Measurements from ENCODE around the gene WDR86. TPM values are rescaled to one million over a fixed set of nuclear protein-coding genes. Genes with fewer than 3 reads are reported as not detected.
A peak's percentile ranks its signal among the peaks of the same experiment; 100 is the strongest.

Gene WDR86
- total RNA-seq, 1 donor from 2014 or later = 70.5 TPM

DNA sequence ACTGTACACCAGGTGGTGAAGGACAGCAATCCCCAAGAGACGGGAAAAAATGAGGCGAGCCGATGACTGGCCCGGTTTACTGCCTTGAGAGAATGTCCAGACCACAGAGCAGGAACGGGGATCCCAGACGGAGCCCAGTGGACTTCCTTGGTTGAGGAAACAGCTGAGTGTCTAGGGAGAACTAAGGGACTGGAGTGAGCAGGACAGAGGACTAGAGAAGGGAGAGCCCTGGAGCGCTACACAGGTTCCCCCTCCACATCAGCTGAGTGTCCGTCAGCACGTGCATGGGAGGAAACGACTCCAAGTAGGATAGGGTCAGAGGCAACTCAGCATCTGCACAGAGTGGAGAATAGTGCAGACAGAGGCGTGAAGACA lies 7.1 kb upstream of the WDR86 start:
- TF ChIP-seq, protein P1, sequence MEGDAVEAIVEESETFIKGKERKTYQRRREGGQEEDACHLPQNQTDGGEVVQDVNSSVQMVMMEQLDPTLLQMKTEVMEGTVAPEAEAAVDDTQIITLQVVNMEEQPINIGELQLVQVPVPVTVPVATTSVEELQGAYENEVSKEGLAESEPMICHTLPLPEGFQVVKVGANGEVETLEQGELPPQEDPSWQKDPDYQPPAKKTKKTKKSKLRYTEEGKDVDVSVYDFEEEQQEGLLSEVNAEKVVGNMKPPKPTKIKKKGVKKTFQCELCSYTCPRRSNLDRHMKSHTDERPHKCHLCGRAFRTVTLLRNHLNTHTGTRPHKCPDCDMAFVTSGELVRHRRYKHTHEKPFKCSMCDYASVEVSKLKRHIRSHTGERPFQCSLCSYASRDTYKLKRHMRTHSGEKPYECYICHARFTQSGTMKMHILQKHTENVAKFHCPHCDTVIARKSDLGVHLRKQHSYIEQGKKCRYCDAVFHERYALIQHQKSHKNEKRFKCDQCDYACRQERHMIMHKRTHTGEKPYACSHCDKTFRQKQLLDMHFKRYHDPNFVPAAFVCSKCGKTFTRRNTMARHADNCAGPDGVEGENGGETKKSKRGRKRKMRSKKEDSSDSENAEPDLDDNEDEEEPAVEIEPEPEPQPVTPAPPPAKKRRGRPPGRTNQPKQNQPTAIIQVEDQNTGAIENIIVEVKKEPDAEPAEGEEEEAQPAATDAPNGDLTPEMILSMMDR (IDR thresholded peaks at IDR 0.05; ENCODE audit: partially characterized antibody, unreplicated experiment) = no peak
- no peak overlapping the region for H3K4me3 Mint-ChIP-seq (ENCODE audit: unreplicated experiment)

GRCh38 chr7:151416112-151416940 lies 6.5 kb upstream of the WDR86 start:
- Mint-ChIP-seq H3K36me3 (ENCODE audit: unreplicated experiment) (no peaks in the 10 kb centered on the region), H3K27ac (ENCODE audit: unreplicated experiment) (peak overlapping the region; percentile 3), H3K27me3 (ENCODE audit: unreplicated experiment) (peaks cover 11% of the 10 kb centered on the region), H3K4me1 (ENCODE audit: low read depth, unreplicated experiment) (no peaks in the 10 kb centered on the region), H3K9me3 (ENCODE audit: unreplicated experiment) (peaks cover 3% of the 10 kb centered on the region), H3K4me3 (ENCODE audit: unreplicated experiment) (no peak overlapping the region)
- TF ChIP-seq, protein P1 (IDR thresholded peaks at IDR 0.05; ENCODE audit: partially characterized antibody, unreplicated experiment) = no peak
- no peak for DNase-seq

More for the DNA sequence above, 7.1 kb upstream of the WDR86 start:
- no peak for DNase-seq
- H3K4me1 Mint-ChIP-seq (ENCODE audit: low read depth, unreplicated experiment) = no peaks in the 10 kb centered on the region
- peaks cover 7% of the 10 kb centered on the region for H3K27me3 Mint-ChIP-seq (ENCODE audit: unreplicated experiment)
- peaks cover 3% of the 10 kb centered on the region for H3K9me3 Mint-ChIP-seq (ENCODE audit: unreplicated experiment)
- peaks cover 4% of the 10 kb centered on the region for H3K36me3 Mint-ChIP-seq (ENCODE audit: unreplicated experiment)
- no peak overlapping the region for H3K27ac Mint-ChIP-seq (ENCODE audit: unreplicated experiment)

DNA sequence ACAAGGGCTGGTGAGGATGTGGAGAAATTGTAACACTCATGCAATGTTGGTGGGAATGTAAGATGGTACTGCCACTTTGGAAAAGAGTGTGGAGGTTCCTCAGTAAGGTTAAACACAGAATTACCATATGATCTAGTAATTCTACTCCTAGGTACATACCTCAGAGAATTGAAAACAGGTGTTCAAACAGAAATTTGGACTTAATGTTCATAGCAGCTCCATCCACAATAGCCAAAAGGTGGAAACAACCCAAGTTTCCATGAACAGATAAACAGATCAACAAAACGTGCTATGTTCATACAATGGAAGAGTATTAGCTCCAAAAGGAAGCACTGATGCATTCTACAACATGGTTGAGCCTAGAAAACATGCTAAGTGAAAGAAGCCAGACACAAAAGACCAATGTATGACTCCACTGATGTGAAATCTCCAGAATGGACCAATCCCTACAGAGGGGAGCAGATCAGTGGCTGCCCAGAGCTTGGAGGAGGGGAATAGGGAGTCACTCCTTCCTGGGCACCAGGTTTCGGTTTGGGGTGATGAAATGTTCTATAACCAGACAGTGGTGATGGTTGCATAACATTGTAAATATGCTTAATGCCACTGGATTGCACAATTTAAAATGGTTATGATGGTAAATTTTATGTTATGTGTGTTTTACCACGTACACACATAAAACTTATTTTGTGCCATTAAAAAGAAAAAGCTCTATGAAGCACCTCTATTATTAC lies 5.7 kb upstream of the WDR86 start:
- no peak for DNase-seq
- peaks cover 6% of the 10 kb centered on the region for H3K4me1 Mint-ChIP-seq (ENCODE audit: low read depth, unreplicated experiment)
- no peaks in the 10 kb centered on the region for H3K36me3 Mint-ChIP-seq (ENCODE audit: unreplicated experiment)
- H3K9me3 Mint-ChIP-seq (ENCODE audit: unreplicated experiment) = peaks cover 4% of the 10 kb centered on the region
- no peak overlapping the region for H3K4me3 Mint-ChIP-seq (ENCODE audit: unreplicated experiment)
- H3K27me3 Mint-ChIP-seq (ENCODE audit: unreplicated experiment) = peaks cover 13% of the 10 kb centered on the region
- TF ChIP-seq, protein P1 (IDR thresholded peaks at IDR 0.05; ENCODE audit: partially characterized antibody, unreplicated experiment) = no peak
- peak overlapping the region; percentile 3 for H3K27ac Mint-ChIP-seq (ENCODE audit: unreplicated experiment)

- peaks cover 8% of the 10 kb centered on the region for H3K9me3 Mint-ChIP-seq (ENCODE audit: unreplicated experiment)
- peaks cover 14% of the 10 kb centered on the region for H3K27me3 Mint-ChIP-seq (ENCODE audit: unreplicated experiment)
- TF ChIP-seq, protein P1 (IDR thresholded peaks at IDR 0.05; ENCODE audit: partially characterized antibody, unreplicated experiment) = no peak
- no peak for DNase-seq
- no peak overlapping the region for H3K4me3 Mint-ChIP-seq (ENCODE audit: unreplicated experiment)
- H3K27ac Mint-ChIP-seq (ENCODE audit: unreplicated experiment) = no peak overlapping the region
- no peaks in the 10 kb centered on the region for H3K36me3 Mint-ChIP-seq (ENCODE audit: unreplicated experiment)
- H3K4me1 Mint-ChIP-seq (ENCODE audit: low read depth, unreplicated experiment) = peaks cover 6% of the 10 kb centered on the region
These were observed 3.4 kb upstream of the WDR86 start for GRCh38 chr7:151413241-151413640.

- DNase-seq = no peak
- TF ChIP-seq, protein P1 (IDR thresholded peaks at IDR 0.05; ENCODE audit: partially characterized antibody, unreplicated experiment) = no peak
- no peak overlapping the region for H3K27ac Mint-ChIP-seq (ENCODE audit: unreplicated experiment)
- peaks cover 13% of the 10 kb centered on the region for H3K27me3 Mint-ChIP-seq (ENCODE audit: unreplicated experiment)
- peaks cover 11% of the 10 kb centered on the region for H3K9me3 Mint-ChIP-seq (ENCODE audit: unreplicated experiment)
- peaks cover 6% of the 10 kb centered on the region for H3K4me1 Mint-ChIP-seq (ENCODE audit: low read depth, unreplicated experiment)
- H3K36me3 Mint-ChIP-seq (ENCODE audit: unreplicated experiment) = no peaks in the 10 kb centered on the region
- no peak overlapping the region for H3K4me3 Mint-ChIP-seq (ENCODE audit: unreplicated experiment)
These were observed 2.5 kb upstream of the WDR86 start for GRCh38 chr7:151412318-151412717.

All from glutamatergic neuron (in vitro differentiated cells).